HepG2 (cell line): Measurements from ENCODE around the gene RHOT1. TPM values are rescaled to one million over a fixed set of nuclear protein-coding genes. Genes with fewer than 3 reads are reported as not detected.

Source experiments
- ATAC-seq: fragments of 200-7000 bp; cut with Tn5 transposase; 3 replicates; pipeline ENCODE4 v1.9.1; 2020; ENCODE audit warnings: mild to moderate bottlenecking, moderate library complexity
- BruUV-seq: library from RNA; stranded (reverse); fragments of 400-500 nt; replicated peaks from 2 replicates; lab custom pipeline; 2021; lab: Mats Ljungman, UMichigan
- CTCF ChIA-PET: fragments of 300-600 bp; formaldehyde crosslinking; extraction: SDS; loops from one replicate; lab custom pipeline; 2021; ENCODE audit warnings: low total read pairs, inconsistent platforms, low intra/inter-chr PET ratio; lab: Yijun Ruan, JAX
- POLR2A ChIA-PET: fragments of 350-600 bp; sonication (Branson Sonifier 250); formaldehyde crosslinking; loops from one replicate; lab custom pipeline; 2020; ENCODE audit warnings: antibody characterized with exemption, inconsistent platforms; lab: Yijun Ruan, JAX
- DNase-seq: peaks from one replicate; pipeline ENCODE4 v3.0.0-alpha.2; 2015; ENCODE audit warnings: low spot score
- FAIRE-seq: peaks from 3 replicates; lab custom pipeline; 2011; peaks lifted over from hg19 to GRCh38; lab: Jason Lieb, UNC
- H2AFZ ChIP-seq: one replicate; pipeline ENCODE4 v1.6.1; 2011; ENCODE audit warnings: low read length, inconsistent platforms
- H3K27ac ChIP-seq: fragments of 300-600 bp; 3 replicates; pipeline ENCODE4 v1.8.0; 2011; ENCODE audit warnings: mixed run types, mild to moderate bottlenecking, mixed read lengths, low read length, inconsistent platforms; ENCODE audit not compliant: insufficient read depth; ENCODE audit errors: extremely low read length
- H3K27me3 ChIP-seq, 2 experiments: fragments of 200-600 bp in 1 of 2; 2 replicates in 1 of 2; 3 replicates in 1 of 2; pipeline versions ENCODE4 v1.6.0 to v1.8.0; 2011; ENCODE audit warnings: low read length in 2 of 2, mild to moderate bottlenecking in 2 of 2, moderate library complexity in 2 of 2, inconsistent platforms in 1 of 2; ENCODE audit not compliant: insufficient read depth in 2 of 2, control insufficient read depth in 1 of 2
- H3K36me3 ChIP-seq, 2 experiments: fragments of 200-600 bp in 1 of 2; replicated peaks in 1 of 2; 2 replicates in 1 of 2; 3 replicates in 1 of 2; pipeline versions ENCODE4 v1.5.1 to v1.8.0; 2011; ENCODE audit warnings: low read length in 2 of 2, inconsistent platforms in 1 of 2; ENCODE audit not compliant: insufficient read depth in 2 of 2, control insufficient read depth in 1 of 2
- H3K4me1 ChIP-seq: 2 replicates; pipeline ENCODE4 v1.5.1; 2012; ENCODE audit warnings: low read length, inconsistent platforms; ENCODE audit not compliant: insufficient read depth
- H3K4me2 ChIP-seq: 2 replicates; pipeline ENCODE4 v1.6.0; 2011; ENCODE audit warnings: low read depth, low read length, inconsistent platforms
- H3K4me3 ChIP-seq, 3 experiments: fragments of 200-600 bp in 1 of 3; sonication (generic), shearing (Covaris generic) in 1 of 3; replicated peaks in 1 of 3; 2 replicates each; pipeline ENCODE4 v1.5.1; 2011 to 2016; ENCODE audit warnings: low read length in 3 of 3, inconsistent platforms in 2 of 3, low read depth in 2 of 3, mild to moderate bottlenecking in 2 of 3, control low read depth in 1 of 3, mixed read lengths in 1 of 3; ENCODE audit not compliant: insufficient read depth in 1 of 3
- H3K79me2 ChIP-seq: one replicate; pipeline ENCODE4 v1.6.1; 2011; ENCODE audit warnings: low read length, inconsistent platforms; ENCODE audit not compliant: insufficient read depth
- H3K9ac ChIP-seq: 2 replicates; pipeline ENCODE4 v1.6.0; 2011; ENCODE audit warnings: mild to moderate bottlenecking, low read depth, low read length, inconsistent platforms; ENCODE audit not compliant: insufficient read depth
- H3K9me3 ChIP-seq: 2 replicates; pipeline ENCODE4 v1.5.1; 2012; ENCODE audit warnings: mild to moderate bottlenecking, low read length
- H4K20me1 ChIP-seq: 2 replicates; pipeline ENCODE4 v1.6.0; 2011; ENCODE audit warnings: inconsistent platforms, mild to moderate bottlenecking, low read length, moderate library complexity; ENCODE audit not compliant: insufficient read depth
- AKNA ChIP-seq: sonication (generic); formaldehyde crosslinking; IDR thresholded peaks from 2 replicates; pipeline ENCODE4 v1.4.0; 2020; ENCODE audit warnings: missing genetic modification reagents, borderline replicate concordance
- BCL6 ChIP-seq: IDR thresholded peaks from 2 replicates; pipeline ENCODE4 v1.6.1; 2016; ENCODE audit warnings: missing genetic modification reagents, missing compliant biosample characterization
- CTCF ChIP-seq: sonication (generic); formaldehyde crosslinking; IDR thresholded peaks from 2 replicates; pipeline ENCODE4 v1.5.0; 2020; ENCODE audit warnings: mild to moderate bottlenecking, missing genetic modification reagents, moderate library complexity
- HDAC2 ChIP-seq: sonication (generic); formaldehyde crosslinking; IDR thresholded peaks from 2 replicates; pipeline ENCODE4 v1.4.0; 2020; ENCODE audit warnings: missing genetic modification reagents
- SMAD3 ChIP-seq: sonication (generic); formaldehyde crosslinking; IDR thresholded peaks from 2 replicates; pipeline ENCODE4 v1.4.0; 2020; ENCODE audit warnings: missing genetic modification reagents
- SMYD3 ChIP-seq: sonication (generic); formaldehyde crosslinking; IDR thresholded peaks from 2 replicates; pipeline ENCODE4 v1.8.1; 2023; ENCODE audit warnings: mild to moderate bottlenecking, missing genetic modification reagents
- TERF1 ChIP-seq: sonication (generic); formaldehyde crosslinking; IDR thresholded peaks from 2 replicates; pipeline ENCODE4 v1.8.0; 2022; ENCODE audit warnings: mild to moderate bottlenecking, missing genetic modification reagents, moderate library complexity
- TGIF2 ChIP-seq: IDR thresholded peaks from 2 replicates; pipeline ENCODE4 v1.6.1; 2016; ENCODE audit warnings: control low read depth, missing compliant biosample characterization
- ZNF703 ChIP-seq: sonication (generic); formaldehyde crosslinking; IDR thresholded peaks from 2 replicates; pipeline ENCODE4 v1.5.1; 2020; ENCODE audit warnings: missing genetic modification reagents, mild to moderate bottlenecking, moderate library complexity, borderline replicate concordance
- ZNF749 ChIP-seq: sonication (generic); formaldehyde crosslinking; IDR thresholded peaks from 2 replicates; pipeline ENCODE4 v1.8.0; 2022; ENCODE audit warnings: mild to moderate bottlenecking, missing genetic modification reagents, moderate library complexity, borderline replicate concordance
- ZNF781 ChIP-seq: sonication (generic); formaldehyde crosslinking; IDR thresholded peaks from 2 replicates; pipeline ENCODE4 v1.5.1; 2020; ENCODE audit warnings: borderline replicate concordance, mild to moderate bottlenecking, missing genetic modification reagents; ENCODE audit errors: not compliant biosample characterization
- WGBS: methylation state at CpG from one replicate; pipeline ENCODE4 v1.1.6; 2017; ENCODE audit warnings: low lambda C conversion rate; 5-methylcytosine and 5-hydroxymethylcytosine counted together
- in situ Hi-C: cut with HindIII; loops from 2 replicates; pipeline ENCODE4 v1.10.0; 2017; ENCODE audit warnings: low pct_unique_long_range_greater_than_20kb; ENCODE audit not compliant: extremely low pct_ligation_motif_present
- intact Hi-C: fragments of 100-400 bp; cut with micrococcal nuclease; formaldehyde crosslinking; loops from one replicate; pipeline ENCODE4 v1.10.0; 2022; ENCODE audit not compliant: unreplicated experiment
- polyA plus RNA-seq, 8 experiments: library from polyadenylated mRNA; depleted of rRNA in 3 of 8; stranded (reverse) in 7 of 8; unstranded in 1 of 8; fragments of >200 nt; fragmentation: Illumina TruSeq in 4 of 8; extraction: Trizol in 4 of 8; gene quantifications; 2 replicates each; pipeline versions ENCODE4 v1.2.1 to v1.2.3, GENCODE V29; 2011 to 2016; ENCODE audit warnings: low read depth in 4 of 8, missing spikeins in 1 of 8, mixed read lengths in 1 of 8; ENCODE audit not compliant: insufficient read depth in 1 of 8
- total RNA-seq, 5 experiments: library from RNA; depleted of rRNA; stranded (reverse); fragments of >200 nt; fragmentation: Illumina TruSeq; extraction: Trizol; gene quantifications; 2 replicates each; pipeline ENCODE4 v1.2.3, GENCODE V29; 2016; ENCODE audit warnings: low read depth in 1 of 5

RHOT1 gene
- total and polyA plus RNA-seq, 2 of the 13 experiments (the other 11 are each of a cell fraction or from before 2014, with no cell fraction given), result 25.6 to 41.5 TPM

GRCh38 chr17:32120141-32120540 lies 22.2 kb upstream of the RHOT1 start:
- Histone ChIP-seq H3K79me2 (no peaks in the 10 kb centered on the region), H3K9ac (no peak overlapping the region)
- TF ChIP-seq HDAC2 (CRISPR knock-in tag) (no peak), ZNF703 (no peak), TGIF2 (CRISPR knock-in tag) (no peak), CTCF (CRISPR knock-in tag) (no peak), SMAD3 (no peak)
- TF ChIP-seq, all 625 proteins: peak for 0
- POLR2A ChIA-PET, result no interaction called here
- no TSS peak for BruUV-seq
- 36% methylated on average over 4 of the region's 4 CpGs for WGBS
- no peaks in the 10 kb centered on the region for H3K36me3 ChIP-seq
- FAIRE-seq (no peak), ATAC-seq (no peak), DNase-seq (no peak)
- H3K27ac ChIP-seq, result no peak overlapping the region
- CTCF ChIA-PET, result no interaction called here
- no peak overlapping the region for H2AFZ ChIP-seq
- no peaks in the 10 kb centered on the region for H4K20me1 ChIP-seq
- in situ Hi-C loops (no loop called here), intact Hi-C loops (no loop called here)
- no peaks in the 10 kb centered on the region; a peak in 2 of 5 replicates for H3K27me3 ChIP-seq
- no peak overlapping the region for H3K4me2 ChIP-seq
- no peaks in the 10 kb centered on the region for H3K9me3 ChIP-seq
- H3K4me3 ChIP-seq, result no peak overlapping the region
- peaks cover 4% of the 10 kb centered on the region for H3K4me1 ChIP-seq

GRCh38 chr17:32120716-32121115 lies 21.6 kb upstream of the RHOT1 start:
- DNase-seq, result no peak
- Histone ChIP-seq H3K4me2 (no peak overlapping the region), H3K4me1 (peaks cover 10% of the 10 kb centered on the region), H3K27ac (no peak overlapping the region), H2AFZ (no peak overlapping the region), H4K20me1 (no peaks in the 10 kb centered on the region), H3K36me3 (no peaks in the 10 kb centered on the region), H3K27me3 (no peaks in the 10 kb centered on the region; a peak in 2 of 5 replicates), H3K9me3 (no peaks in the 10 kb centered on the region), H3K9ac (no peak overlapping the region), H3K79me2 (no peaks in the 10 kb centered on the region), H3K4me3 (no peak overlapping the region)
- in situ Hi-C loops, result no loop called here
- intact Hi-C loops, result no loop called here
- no peak for ATAC-seq
- FAIRE-seq, result no peak
- POLR2A ChIA-PET, result no interaction called here
- CTCF ChIA-PET, result no interaction called here
- WGBS, result 79% methylated on average over 1 of the region's 3 CpGs
- BruUV-seq, result no TSS peak
- no peak for TF ChIP-seq AKNA
- TF ChIP-seq SMYD3, result no peak
- TF ChIP-seq BCL6 (CRISPR knock-in tag), result no peak
- no peak for TF ChIP-seq ZNF781
- TF ChIP-seq TERF1 (CRISPR knock-in tag), result no peak
- no peak for TF ChIP-seq ZNF749
